ENCODE measurements around the gene EYS.
"Not testable (repeated sequence)": the region's sequence is repeated elsewhere in the genome, so short reads cannot be mapped to it uniquely, and the experiment has no call there.

EYS gene

DNA sequence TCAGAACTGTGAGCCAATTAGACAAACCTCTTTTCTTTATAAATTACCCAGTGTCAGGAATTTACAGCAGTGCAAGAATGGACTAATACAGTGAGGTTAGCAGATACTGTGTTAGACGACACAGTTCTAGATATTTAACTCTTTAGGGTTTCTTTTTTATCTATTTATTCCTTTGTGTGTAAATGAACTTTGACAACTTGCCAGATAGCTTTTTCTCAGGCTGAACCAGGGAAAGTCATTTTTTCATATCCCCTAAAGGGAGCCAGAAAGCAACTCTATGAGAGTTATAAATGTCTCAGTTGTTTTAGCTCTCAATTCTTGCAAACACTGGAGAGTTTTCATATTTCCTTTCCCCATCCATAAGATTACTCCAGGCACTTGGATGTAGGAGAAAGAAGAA is 1794.1 kb downstream of the EYS start:
- WGBS (ENCODE audit: insufficient coverage, insufficient read length) = no CpG with 5 or more reads among the region's 1 CpG

DNA sequence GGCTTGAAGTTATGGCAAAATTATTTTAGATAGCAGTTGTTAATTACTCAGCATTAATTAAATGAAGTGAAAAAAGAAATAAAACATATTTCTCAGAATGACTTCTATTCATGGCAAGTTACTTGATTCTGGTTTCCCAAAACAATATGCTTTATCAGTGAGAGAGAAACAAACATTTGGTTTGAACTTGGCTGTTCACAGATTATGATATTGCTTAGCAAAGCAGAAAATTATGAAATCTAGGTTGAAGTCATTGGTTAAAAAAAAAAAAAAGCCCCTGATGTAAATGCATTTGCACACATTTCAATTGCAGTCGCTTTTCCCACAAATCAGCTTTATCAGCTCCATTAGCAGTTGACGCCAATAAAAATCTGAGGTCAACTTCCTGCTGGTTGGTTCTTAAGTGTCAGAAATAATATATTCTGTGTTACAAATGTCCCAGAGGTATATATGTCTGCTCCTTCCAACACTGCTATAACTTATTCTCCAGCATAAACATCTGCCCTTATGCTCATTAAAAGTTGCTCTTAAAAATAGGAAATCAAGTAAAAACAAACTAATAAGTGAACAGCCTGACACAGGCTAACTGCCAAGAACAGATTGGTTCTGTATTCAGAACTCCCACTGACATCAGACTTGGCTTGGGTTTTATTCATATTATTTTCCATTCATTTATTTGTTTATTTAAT is 1796.0 kb downstream of the EYS start:
- no CpG with 5 or more reads among the region's 2 CpGs for WGBS (ENCODE audit: insufficient coverage, insufficient read length)
- Histone ChIP-seq H3K27me3 (ENCODE audit: control insufficient read depth, insufficient read depth, low read length) (no peaks in the 10 kb centered on the region), H3K36me3 (ENCODE audit: control insufficient read depth, insufficient read depth, low read length) (no peaks in the 10 kb centered on the region)

More for the DNA sequence above, 1794.1 kb downstream of the EYS start:
- Histone ChIP-seq H3K4me3 (ENCODE audit: low read length) (no peak overlapping the region), H3K9me3 (ENCODE audit: control insufficient read depth, insufficient read depth, low read length) (no peaks in the 10 kb centered on the region), H3K27ac (ENCODE audit: low read length) (no peak overlapping the region), H3K27me3 (ENCODE audit: control insufficient read depth, insufficient read depth, low read length) (no peaks in the 10 kb centered on the region; the same call in 1 of the 2 replicates), H3K36me3 (ENCODE audit: control insufficient read depth, insufficient read depth, low read length) (no peaks in the 10 kb centered on the region), H3K4me1 (ENCODE audit: control insufficient read depth, insufficient read depth, low read length) (no peaks in the 10 kb centered on the region)
- no peak for DNase-seq (ENCODE audit: low read depth, low spot score)

DNA sequence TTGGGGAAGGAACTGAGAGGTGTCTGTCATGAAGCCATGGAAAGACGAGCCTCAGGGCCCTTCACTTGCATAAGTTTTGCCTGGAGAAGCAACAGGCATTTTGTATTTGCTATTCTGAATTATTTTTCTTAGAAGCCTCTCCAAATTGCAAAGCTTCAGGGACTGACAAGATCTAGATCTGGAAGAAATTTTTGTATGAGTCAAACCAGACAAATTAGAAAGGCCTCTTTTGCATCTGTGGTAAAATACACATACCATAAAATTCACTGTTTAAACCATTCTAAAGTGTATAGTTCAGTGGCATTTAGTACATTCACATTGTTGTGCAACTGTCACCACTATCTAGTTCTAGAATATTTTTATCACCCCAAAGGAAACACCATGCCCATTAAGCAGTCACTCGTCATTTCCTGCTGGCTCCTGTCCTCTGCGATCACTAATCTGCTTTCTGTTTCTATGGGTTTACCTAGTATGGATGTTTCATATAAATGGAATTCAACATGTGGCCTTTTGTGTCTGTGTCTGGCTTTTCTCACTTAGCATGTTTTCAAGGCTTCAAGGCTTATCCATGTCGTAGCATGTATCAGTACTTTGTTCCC is 1802.3 kb downstream of the EYS start:
- DNase-seq (ENCODE audit: low read depth, low spot score) = no peak
- no peak overlapping the region for H3K4me3 ChIP-seq (ENCODE audit: low read length)
- WGBS (ENCODE audit: insufficient coverage, insufficient read length) = no CpG with 5 or more reads among the region's 4 CpGs
- no peak overlapping the region for H3K27ac ChIP-seq (ENCODE audit: low read length)
- no peaks in the 10 kb centered on the region for H3K27me3 ChIP-seq (ENCODE audit: control insufficient read depth, insufficient read depth, low read length)
- H3K36me3 ChIP-seq (ENCODE audit: control insufficient read depth, insufficient read depth, low read length) = no peaks in the 10 kb centered on the region
- no peaks in the 10 kb centered on the region for H3K9me3 ChIP-seq (ENCODE audit: control insufficient read depth, insufficient read depth, low read length)
- H3K4me1 ChIP-seq (ENCODE audit: control insufficient read depth, insufficient read depth, low read length) = no peaks in the 10 kb centered on the region

More for the DNA sequence above, 1796.0 kb downstream of the EYS start:
- Histone ChIP-seq H3K4me3 (ENCODE audit: low read length) (no peak overlapping the region), H3K9me3 (ENCODE audit: control insufficient read depth, insufficient read depth, low read length) (no peaks in the 10 kb centered on the region), H3K4me1 (ENCODE audit: control insufficient read depth, insufficient read depth, low read length) (no peaks in the 10 kb centered on the region), H3K27ac (ENCODE audit: low read length) (no peak overlapping the region)
- DNase-seq (ENCODE audit: low read depth, low spot score) = no peak

DNA sequence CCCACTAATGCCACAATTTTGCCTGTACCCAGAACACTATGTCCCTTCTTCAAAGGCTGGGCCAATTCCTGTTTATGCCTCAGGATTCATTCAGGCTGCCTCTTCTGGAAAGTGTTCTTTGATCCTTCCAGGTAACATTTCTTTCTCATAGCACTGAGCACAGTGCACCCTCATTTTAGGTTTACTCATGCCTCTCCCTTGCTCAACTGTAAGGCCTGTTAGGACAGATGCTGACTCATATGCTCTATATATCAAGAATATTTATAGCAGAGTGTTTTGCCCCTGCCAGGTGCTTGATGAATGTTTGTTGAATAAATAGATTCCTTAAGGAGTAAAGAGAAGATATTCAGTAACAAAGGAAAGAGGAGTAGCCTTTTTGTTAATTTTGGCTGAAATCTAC is 1807.5 kb downstream of the EYS start:
- Histone ChIP-seq H3K27ac (ENCODE audit: low read length) (no peak overlapping the region), H3K36me3 (ENCODE audit: control insufficient read depth, insufficient read depth, low read length) (no peaks in the 10 kb centered on the region), H3K4me1 (ENCODE audit: control insufficient read depth, insufficient read depth, low read length) (no peaks in the 10 kb centered on the region), H3K4me3 (ENCODE audit: low read length) (no peak overlapping the region), H3K27me3 (ENCODE audit: control insufficient read depth, insufficient read depth, low read length) (no peaks in the 10 kb centered on the region), H3K9me3 (ENCODE audit: control insufficient read depth, insufficient read depth, low read length) (no peaks in the 10 kb centered on the region)
- no peak for DNase-seq (ENCODE audit: low read depth, low spot score)

DNA sequence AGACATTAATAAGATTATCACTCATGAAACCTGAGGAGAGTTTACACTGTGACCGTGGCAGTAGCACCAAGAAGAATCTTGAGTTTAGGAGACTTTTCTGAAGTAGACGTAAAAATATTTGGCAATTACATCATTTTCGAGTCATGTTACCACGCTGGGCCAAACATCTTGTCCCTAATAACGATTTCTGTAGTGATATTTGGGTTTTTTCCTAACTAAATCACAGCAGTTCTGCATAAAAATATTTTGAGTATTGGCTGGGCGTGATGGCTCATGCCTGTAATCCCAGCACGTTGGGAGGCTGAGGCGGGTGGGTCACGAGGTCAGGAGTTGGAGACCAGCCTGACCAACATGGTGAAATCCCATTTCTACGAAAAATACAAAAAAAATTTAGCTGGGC is 1809.1 kb downstream of the EYS start:
- WGBS (ENCODE audit: insufficient coverage, insufficient read length) = no CpG with 5 or more reads among the region's 10 CpGs
- no peak for DNase-seq (ENCODE audit: low read depth, low spot score)
- Histone ChIP-seq H3K27me3 (ENCODE audit: control insufficient read depth, insufficient read depth, low read length) (no peaks in the 10 kb centered on the region), H3K9me3 (ENCODE audit: control insufficient read depth, insufficient read depth, low read length) (no peaks in the 10 kb centered on the region), H3K4me3 (ENCODE audit: low read length) (no peak overlapping the region), H3K27ac (ENCODE audit: low read length) (no peak overlapping the region), H3K4me1 (ENCODE audit: control insufficient read depth, insufficient read depth, low read length) (no peaks in the 10 kb centered on the region), H3K36me3 (ENCODE audit: control insufficient read depth, insufficient read depth, low read length) (no peaks in the 10 kb centered on the region)

DNA sequence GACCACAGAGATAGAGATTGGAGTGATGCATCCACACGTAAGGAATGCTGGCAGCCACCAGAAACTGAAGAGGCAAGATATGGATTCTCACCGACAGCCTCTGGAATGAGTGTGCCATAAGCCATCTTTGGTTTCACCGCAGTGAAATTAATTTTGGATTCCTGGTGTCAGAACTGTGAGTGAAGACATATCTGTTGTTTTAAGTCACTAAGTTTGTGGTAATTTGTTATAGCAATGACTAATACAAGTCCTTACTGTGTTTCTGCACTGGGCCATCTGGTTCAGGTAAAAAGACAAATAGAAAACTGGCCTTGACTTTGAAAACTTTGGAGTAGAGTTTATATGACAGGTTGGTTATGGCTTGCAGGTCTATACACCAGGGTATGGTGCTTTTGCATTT is 1809.6 kb downstream of the EYS start:
- Histone ChIP-seq H3K4me1 (ENCODE audit: control insufficient read depth, insufficient read depth, low read length) (no peaks in the 10 kb centered on the region), H3K9me3 (ENCODE audit: control insufficient read depth, insufficient read depth, low read length) (no peaks in the 10 kb centered on the region), H3K36me3 (ENCODE audit: control insufficient read depth, insufficient read depth, low read length) (no peaks in the 10 kb centered on the region), H3K27ac (ENCODE audit: low read length) (no peak overlapping the region), H3K4me3 (ENCODE audit: low read length) (no peak overlapping the region), H3K27me3 (ENCODE audit: control insufficient read depth, insufficient read depth, low read length) (no peaks in the 10 kb centered on the region)
- no peak for DNase-seq (ENCODE audit: low read depth, low spot score)
- WGBS (ENCODE audit: insufficient coverage, insufficient read length) = no CpG with 5 or more reads among the region's 3 CpGs

DNA sequence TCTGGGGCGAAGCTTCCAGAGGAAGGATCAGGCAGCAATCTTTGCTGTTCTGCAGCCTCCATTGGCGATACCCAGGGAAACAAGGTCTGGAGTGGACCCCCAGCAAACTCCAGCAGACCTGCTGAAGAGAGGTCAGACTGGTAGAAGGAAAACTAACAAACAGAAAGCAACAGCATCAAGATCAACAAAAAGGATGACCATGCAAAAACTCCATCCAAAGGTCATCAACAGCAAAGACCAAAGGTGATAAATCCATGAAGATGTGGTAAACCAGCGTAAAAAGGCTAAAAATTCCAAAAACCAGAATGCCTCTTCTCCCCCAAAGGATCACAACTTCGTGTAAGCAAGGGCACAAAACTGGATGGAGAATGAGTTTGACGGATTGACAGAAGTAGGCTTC is 1818.6 kb downstream of the EYS start:
- no peak overlapping the region for H3K27ac ChIP-seq (ENCODE audit: low read length)
- no peak overlapping the region for H3K4me3 ChIP-seq (ENCODE audit: low read length)
- no peaks in the 10 kb centered on the region for H3K9me3 ChIP-seq (ENCODE audit: control insufficient read depth, insufficient read depth, low read length)
- no CpG with 5 or more reads among the region's 5 CpGs for WGBS (ENCODE audit: insufficient coverage, insufficient read length)
- no peak for DNase-seq (ENCODE audit: low read depth, low spot score)
- no peaks in the 10 kb centered on the region for H3K36me3 ChIP-seq (ENCODE audit: control insufficient read depth, insufficient read depth, low read length)
- H3K27me3 ChIP-seq (ENCODE audit: control insufficient read depth, insufficient read depth, low read length) = no peaks in the 10 kb centered on the region
- no peaks in the 10 kb centered on the region for H3K4me1 ChIP-seq (ENCODE audit: control insufficient read depth, insufficient read depth, low read length)

DNA sequence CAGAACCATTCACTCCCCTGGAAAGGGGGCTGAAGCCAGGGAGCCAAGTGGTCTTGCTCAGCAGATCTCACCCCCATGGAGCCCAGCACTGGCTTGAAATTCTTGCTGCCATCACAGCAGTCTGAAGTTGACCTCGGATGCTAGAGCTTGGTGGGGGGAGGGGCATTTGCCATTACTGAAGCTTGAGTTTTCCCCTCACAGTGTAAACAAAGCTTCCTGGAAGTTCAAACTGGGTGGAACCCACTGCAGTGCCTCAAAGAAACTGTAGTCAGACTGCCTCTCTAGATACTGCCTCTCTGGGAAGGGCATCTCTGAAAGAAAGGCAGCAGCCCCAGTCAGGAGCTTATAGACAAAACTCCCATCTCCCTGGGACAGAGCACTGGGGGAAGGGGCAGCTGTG is 1819.2 kb downstream of the EYS start:
- not testable (repeated sequence) for H3K27me3 ChIP-seq (ENCODE audit: control insufficient read depth, insufficient read depth, low read length); DNase-seq (ENCODE audit: low read depth, low spot score)
- no CpG with 5 or more reads among the region's 1 CpG for WGBS (ENCODE audit: insufficient coverage, insufficient read length)

DNA sequence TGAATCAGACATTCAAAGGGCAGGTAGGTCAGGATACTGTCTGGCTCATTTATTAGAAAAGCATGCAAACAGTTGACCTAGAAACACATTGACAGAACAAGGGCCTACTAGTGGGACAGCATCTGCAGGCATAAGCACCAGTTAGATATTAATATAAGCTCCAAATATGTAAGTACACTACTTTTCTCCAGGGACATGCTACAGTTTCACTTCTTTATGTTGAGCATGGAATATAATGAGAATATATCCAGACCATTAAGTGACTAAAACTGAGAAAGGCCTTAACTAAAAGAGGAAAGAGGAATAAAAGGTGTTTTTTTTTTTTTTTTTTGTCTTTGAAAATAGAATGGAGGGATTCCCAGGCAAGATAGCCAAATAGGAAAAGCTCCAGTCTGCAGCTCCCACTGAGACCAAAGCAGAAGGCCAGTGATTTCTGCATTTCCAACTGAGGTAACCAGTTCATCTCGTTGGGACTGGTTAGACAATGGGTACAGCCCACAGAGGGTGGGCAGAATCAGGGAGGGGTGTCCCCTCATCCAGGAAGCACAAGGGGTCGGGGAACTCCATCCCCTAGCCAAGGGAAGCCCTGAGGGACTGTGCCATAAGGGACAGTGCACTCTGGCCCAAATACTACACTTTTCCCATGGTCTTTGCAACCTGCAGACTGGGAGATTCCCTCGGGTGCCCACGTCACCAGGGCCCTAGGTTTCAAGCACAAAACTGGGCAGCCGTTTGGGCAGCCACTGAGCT is 1819.8 kb downstream of the EYS start:
- DNase-seq (ENCODE audit: low read depth, low spot score) = no peak
- H3K9me3 ChIP-seq (ENCODE audit: control insufficient read depth, insufficient read depth, low read length) = no peaks in the 10 kb centered on the region
- no peak overlapping the region for H3K27ac ChIP-seq (ENCODE audit: low read length)
- no peaks in the 10 kb centered on the region for H3K36me3 ChIP-seq (ENCODE audit: control insufficient read depth, insufficient read depth, low read length)
- no peaks in the 10 kb centered on the region for H3K27me3 ChIP-seq (ENCODE audit: control insufficient read depth, insufficient read depth, low read length)
- no peaks in the 10 kb centered on the region for H3K4me1 ChIP-seq (ENCODE audit: control insufficient read depth, insufficient read depth, low read length)
- no CpG with 5 or more reads among the region's 5 CpGs for WGBS (ENCODE audit: insufficient coverage, insufficient read length)
- H3K4me3 ChIP-seq (ENCODE audit: low read length) = no peak overlapping the region

More for the DNA sequence above, 1819.2 kb downstream of the EYS start:
- H3K4me1 ChIP-seq (ENCODE audit: control insufficient read depth, insufficient read depth, low read length); H3K36me3 ChIP-seq (ENCODE audit: control insufficient read depth, insufficient read depth, low read length); H3K9me3 ChIP-seq (ENCODE audit: control insufficient read depth, insufficient read depth, low read length); H3K4me3 ChIP-seq (ENCODE audit: low read length); H3K27ac ChIP-seq (ENCODE audit: low read length): not testable (repeated sequence)

DNA sequence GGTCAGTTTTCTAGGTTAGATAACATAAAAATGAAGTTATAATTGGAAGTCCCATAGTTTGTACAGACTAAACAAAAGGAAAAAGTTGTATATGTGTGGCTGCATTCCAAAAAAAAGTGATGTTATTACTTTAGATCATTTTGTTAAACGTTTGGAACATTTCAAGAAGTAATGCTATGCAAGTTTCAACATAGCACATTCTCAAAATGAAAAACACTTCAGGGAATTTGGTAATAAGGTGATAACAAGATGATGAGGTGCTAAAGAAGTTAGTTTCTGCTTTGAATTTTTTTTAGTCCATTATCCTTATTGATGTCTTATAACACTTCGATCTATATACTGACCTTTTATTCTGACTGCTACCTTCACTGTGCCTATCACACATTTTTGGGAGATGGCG is 1820.7 kb downstream of the EYS start:
- WGBS (ENCODE audit: insufficient coverage, insufficient read length) = no CpG with 5 or more reads among the region's 3 CpGs
- Histone ChIP-seq H3K9me3 (ENCODE audit: control insufficient read depth, insufficient read depth, low read length) (no peaks in the 10 kb centered on the region), H3K36me3 (ENCODE audit: control insufficient read depth, insufficient read depth, low read length) (no peaks in the 10 kb centered on the region), H3K4me1 (ENCODE audit: control insufficient read depth, insufficient read depth, low read length) (no peaks in the 10 kb centered on the region), H3K4me3 (ENCODE audit: low read length) (no peak overlapping the region), H3K27me3 (ENCODE audit: control insufficient read depth, insufficient read depth, low read length) (no peaks in the 10 kb centered on the region), H3K27ac (ENCODE audit: low read length) (no peak overlapping the region)
- no peak for DNase-seq (ENCODE audit: low read depth, low spot score)

Data from iPS DF 6.9 (cell line).